BJ (cell line): ENCODE results near the gene RAB13. TPM values are rescaled to one million over a fixed set of nuclear protein-coding genes. Genes with fewer than 3 reads are reported as not detected.
"Not testable (repeated sequence)": the region's sequence is repeated elsewhere in the genome, so short reads cannot be mapped to it uniquely, and the experiment has no call there.

Experiments
- CTCF ChIA-PET: fragments of 350-600 bp; formaldehyde crosslinking; extraction: SDS; loops from one replicate; lab custom pipeline; 2021; ENCODE audit warnings: antibody characterized with exemption, inconsistent platforms; lab: Yijun Ruan, JAX
- POLR2A ChIA-PET: fragments of 300-600 bp; sonication (Branson Sonifier 250); formaldehyde crosslinking; extraction: SDS; loops from one replicate; lab custom pipeline; 2021; ENCODE audit warnings: antibody characterized with exemption; lab: Charles Lee
- DNase-seq: peaks from one replicate; pipeline ENCODE4 v3.0.0-alpha.2; 2011; ENCODE audit warnings: low read depth
- H3K27me3 ChIP-seq: 2 replicates; pipeline ENCODE4 v1.6.0; 2011; ENCODE audit warnings: low read length; ENCODE audit not compliant: control insufficient read depth, insufficient read depth
- H3K36me3 ChIP-seq: 2 replicates; pipeline ENCODE4 v1.5.1; 2011; ENCODE audit warnings: low read length; ENCODE audit not compliant: control insufficient read depth, insufficient read depth
- H3K4me3 ChIP-seq: 2 replicates; pipeline ENCODE4 v1.5.1; 2011; ENCODE audit warnings: low read depth, mild to moderate bottlenecking, control low read depth, low read length
- polyA minus RNA-seq: library from RNA; depleted of rRNA, polyadenylated mRNA; stranded (reverse); fragments of >200 nt; gene quantifications from 2 replicates; pipeline ENCODE4 v1.2.3, GENCODE V29; 2011; rRNA and poly(A)+ RNA removed
- polyA plus RNA-seq: library from polyadenylated mRNA; depleted of rRNA; stranded (reverse); fragments of >200 nt; gene quantifications from 2 replicates; pipeline ENCODE4 v1.2.3, GENCODE V29; 2011; rRNA removed
- TF ChIP-seq, protein P1 (sequence below): IDR thresholded peaks from 2 replicates; pipeline ENCODE4 v1.5.1; 2011; ENCODE audit warnings: low read depth, mild to moderate bottlenecking, control low read depth, inconsistent platforms, low read length, moderate library complexity; ENCODE audit not compliant: insufficient read depth

RAB13 gene
- polyA plus RNA-seq, result 69.5 and 92.8 TPM in 2 replicates
- 15.7 and 18.4 TPM in 2 replicates for polyA minus RNA-seq

DNA sequence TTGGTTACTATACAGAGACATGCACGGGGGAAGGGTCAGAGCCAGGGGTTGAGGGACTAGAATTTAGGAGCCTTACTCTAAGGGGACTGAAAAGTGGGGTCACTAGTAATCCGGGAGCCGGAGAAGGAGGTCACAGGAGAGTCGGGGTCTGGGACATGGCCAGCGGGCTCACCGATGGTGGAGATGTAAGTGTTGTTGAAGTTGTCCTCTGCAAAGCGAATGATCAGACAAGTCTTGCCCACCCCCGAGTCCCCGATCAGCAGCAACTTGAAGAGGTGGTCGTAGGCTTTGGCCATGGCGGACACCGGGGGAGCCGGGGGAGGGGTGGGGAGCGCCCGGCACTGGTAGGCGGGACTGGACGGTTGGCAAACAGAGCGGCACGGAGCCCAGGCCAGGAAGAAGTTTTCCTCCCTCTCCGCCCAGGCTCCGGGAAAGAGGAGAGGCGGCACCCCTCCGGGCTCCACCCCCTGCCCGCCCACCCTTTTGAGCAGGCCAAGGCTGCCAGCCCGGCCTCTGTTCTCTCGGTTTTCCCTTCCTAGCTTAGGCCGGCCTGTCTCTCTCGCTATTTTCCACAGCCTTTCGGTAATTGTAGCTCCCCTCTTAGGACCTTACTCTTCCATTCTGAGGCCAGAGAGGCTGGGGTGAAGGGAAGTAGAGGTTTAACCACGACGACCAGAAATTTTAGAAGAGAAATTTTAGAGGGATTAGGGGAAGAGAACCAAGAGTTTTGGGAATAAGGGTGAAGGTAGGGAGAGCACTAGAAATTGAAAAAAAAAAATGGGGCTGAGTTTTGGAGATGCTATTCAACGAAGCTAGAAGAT lies at the start of gene RAB13:
TSS of gene RAB13 (minus strand) at position 399 of the 821 bp plus-strand sequence. CDS start at position 296, 103 bp downstream.
- peaks cover 4% of the 10 kb centered on the region for H3K36me3 ChIP-seq
- DNase-seq, result peak; percentile 28
- ChIA-PET CTCF (interaction anchor here (0.6 to 3.6 kb wide), 37 partner anchors 8 to 418 kb away, joined by 3 to 26 read pairs (median 4); partner anchors contain the start of genes CREB3L4, DENND4B, ILF2 and JTB), POLR2A (interaction anchor here (0.6 to 1.0 kb wide), 4 partner anchors 9 to 1149 kb away, joined by 3 to 9 read pairs (median 4); no protein-coding TSS in a partner anchor)
- H3K27me3 ChIP-seq, result no peaks in the 10 kb centered on the region
- TF ChIP-seq, protein P1, sequence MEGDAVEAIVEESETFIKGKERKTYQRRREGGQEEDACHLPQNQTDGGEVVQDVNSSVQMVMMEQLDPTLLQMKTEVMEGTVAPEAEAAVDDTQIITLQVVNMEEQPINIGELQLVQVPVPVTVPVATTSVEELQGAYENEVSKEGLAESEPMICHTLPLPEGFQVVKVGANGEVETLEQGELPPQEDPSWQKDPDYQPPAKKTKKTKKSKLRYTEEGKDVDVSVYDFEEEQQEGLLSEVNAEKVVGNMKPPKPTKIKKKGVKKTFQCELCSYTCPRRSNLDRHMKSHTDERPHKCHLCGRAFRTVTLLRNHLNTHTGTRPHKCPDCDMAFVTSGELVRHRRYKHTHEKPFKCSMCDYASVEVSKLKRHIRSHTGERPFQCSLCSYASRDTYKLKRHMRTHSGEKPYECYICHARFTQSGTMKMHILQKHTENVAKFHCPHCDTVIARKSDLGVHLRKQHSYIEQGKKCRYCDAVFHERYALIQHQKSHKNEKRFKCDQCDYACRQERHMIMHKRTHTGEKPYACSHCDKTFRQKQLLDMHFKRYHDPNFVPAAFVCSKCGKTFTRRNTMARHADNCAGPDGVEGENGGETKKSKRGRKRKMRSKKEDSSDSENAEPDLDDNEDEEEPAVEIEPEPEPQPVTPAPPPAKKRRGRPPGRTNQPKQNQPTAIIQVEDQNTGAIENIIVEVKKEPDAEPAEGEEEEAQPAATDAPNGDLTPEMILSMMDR, result no peak
- H3K4me3 ChIP-seq, result peak within 1 kb of the TSS; percentile 93

- H3K27me3 ChIP-seq, DNase-seq, H3K36me3 ChIP-seq, H3K4me3 ChIP-seq, CTCF ChIA-PET: not testable (repeated sequence)
- POLR2A ChIA-PET, result interaction anchor here (0.6 kb wide), 1 partner anchor 172 kb away, joined by 4 read pairs; the partner anchor contains the start of gene CFAP141
Measured at GRCh38 chr1:154033697-154034096, 47.6 kb upstream of the RAB13 start.

GRCh38 chr1:154019940-154020339 lies 33.8 kb upstream of the RAB13 start:
- Histone ChIP-seq H3K27me3 (no peaks in the 10 kb centered on the region), H3K4me3 (no peak overlapping the region), H3K36me3 (no peaks in the 10 kb centered on the region)
- ChIA-PET POLR2A (no interaction called here), CTCF (interaction anchor here (0.5 kb wide), 2 partner anchors 25 to 391 kb away, joined by 3 read pairs; no protein-coding TSS in a partner anchor)
- DNase-seq, result no peak
- TF ChIP-seq, protein P1, result no peak

DNA sequence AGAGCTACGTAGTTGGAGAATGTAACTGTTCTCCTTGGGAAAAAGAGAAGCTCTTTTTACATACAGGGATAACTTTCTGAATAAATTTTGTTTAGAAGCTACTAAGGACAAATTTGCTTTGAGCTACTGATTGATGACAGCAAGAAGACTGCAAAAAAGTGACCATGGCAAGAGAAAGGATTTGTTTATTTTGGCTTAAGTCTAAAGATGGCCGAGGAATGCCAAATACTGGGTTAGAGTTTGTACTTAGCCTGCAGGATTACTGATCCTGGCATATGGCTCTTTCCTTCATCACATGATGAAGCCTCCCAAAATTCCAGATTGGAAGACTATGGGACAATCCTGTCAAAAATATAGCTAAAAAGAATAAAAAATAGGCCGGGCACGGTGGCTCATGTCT lies 33.1 kb upstream of the RAB13 start:
- no peak for DNase-seq
- POLR2A ChIA-PET, result no interaction called here
- Histone ChIP-seq H3K36me3 (no peaks in the 10 kb centered on the region), H3K27me3 (no peaks in the 10 kb centered on the region), H3K4me3 (no peak overlapping the region)
- CTCF ChIA-PET, result interaction anchor here (0.5 kb wide), 1 partner anchor 390 kb away, joined by 3 read pairs; no protein-coding TSS in a partner anchor
- TF ChIP-seq, protein P1, result no peak

DNA sequence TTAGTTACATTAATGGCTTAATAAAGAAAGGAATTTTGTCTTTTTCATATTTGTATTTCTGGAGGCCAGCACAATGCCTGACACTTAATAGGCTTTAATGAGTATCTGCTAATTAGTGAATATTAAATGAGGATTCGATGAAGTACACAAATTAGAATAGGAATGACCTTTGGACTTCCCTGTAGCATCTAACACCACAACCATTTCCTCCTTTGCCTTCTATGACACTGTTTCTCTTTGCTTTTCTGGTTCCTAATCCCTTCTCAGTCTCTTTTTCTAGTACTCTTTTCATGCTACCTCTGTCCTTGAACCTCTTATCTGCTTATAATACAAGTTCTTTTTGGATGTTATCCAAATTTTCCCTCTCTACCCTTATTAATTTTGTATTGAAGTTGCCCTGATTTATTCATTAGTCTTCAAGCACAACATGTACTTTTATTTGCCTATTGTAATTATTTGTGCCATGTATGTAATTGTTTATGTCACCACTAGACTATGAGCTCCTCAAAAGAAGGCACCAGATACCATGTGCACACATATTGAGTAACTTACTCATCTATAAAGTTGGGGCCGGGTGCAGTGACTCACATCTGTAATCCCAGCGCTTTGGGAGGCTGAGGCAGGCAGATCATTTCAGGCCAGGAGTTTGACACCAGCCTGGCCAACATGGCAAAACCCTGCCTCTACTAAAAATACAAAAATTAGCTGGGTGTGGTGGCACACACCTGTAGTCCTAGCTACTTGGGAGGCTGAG lies 28.2 kb upstream of the RAB13 start:
- TF ChIP-seq, protein P1, result no peak
- no peak overlapping the region for H3K4me3 ChIP-seq
- peak; percentile 11 for DNase-seq
- H3K36me3 ChIP-seq, result no peaks in the 10 kb centered on the region
- no peaks in the 10 kb centered on the region for H3K27me3 ChIP-seq
- ChIA-PET CTCF (no interaction called here), POLR2A (no interaction called here)

GRCh38 chr1:154012543-154012942 lies 26.4 kb upstream of the RAB13 start:
- POLR2A ChIA-PET, DNase-seq, H3K27me3 ChIP-seq, H3K36me3 ChIP-seq, CTCF ChIA-PET, H3K4me3 ChIP-seq: not testable (repeated sequence)
